ENCODE data around the gene ADRA2B. TPM values are rescaled to one million over a fixed set of nuclear protein-coding genes. Genes with fewer than 3 reads are reported as not detected.

The ADRA2B gene
- 0.04 TPM for total RNA-seq (2013)
- polyA plus RNA-seq (1 to 10 TPM in 1 of 3 donors, not detected in 2; 1.6 TPM), polyA minus RNA-seq (0.24 and 7.1 TPM in 2 replicates), total RNA-seq (0.43 to 37.7 (median 4.2) reads per million in 11 experiments)

- peak within 1 kb of the TSS; percentile 83 for H3K4me2 ChIP-seq (replicated peaks; ENCODE audit: extremely low read depth, low read length, poor library complexity, severe bottlenecking)
- H4K20me1 ChIP-seq (ENCODE audit: insufficient read depth, low read length), result no peaks in the 10 kb centered on the region
- H3K4me1 ChIP-seq (ENCODE audit: control insufficient read depth in 1 of 2, insufficient read depth in 2 of 2, low read length in 2 of 2), result peaks cover 3 to 18% of the 10 kb centered on the region in 2 donors
- H3K4me3 Mint-ChIP-seq, result peak within 1 kb of the TSS; percentile 61 to 90
- under 1% methylated on average over 64 of the region's 64 CpGs for WGBS (ENCODE audit: insufficient coverage)
- peaks cover 3 to 7% of the 10 kb centered on the region in 2 donors for H3K36me3 Mint-ChIP-seq
- peak within 1 kb of the TSS in 1 of 7 donors; percentile 60 for H3K27ac Mint-ChIP-seq
- peak within 1 kb of the TSS; percentile 49 for H3K9ac ChIP-seq (ENCODE audit: insufficient read depth, low read length, poor library complexity, severe bottlenecking)
- no peaks in the 10 kb centered on the region for H3K79me2 ChIP-seq (ENCODE audit: insufficient read depth, low read length)
- peaks cover 37 to 68% (median 40%) of the 10 kb centered on the region in 3 donors for H3K27me3 Mint-ChIP-seq (ENCODE audit: low read depth in 3 of 3)
- TF ChIP-seq CTCF (IDR thresholded peaks at IDR 0.05), result no peak
- no peak within 1 kb of the TSS for H3K27ac ChIP-seq (ENCODE audit: low read depth in 1 of 2, low read length in 2 of 2)
- no peaks in the 10 kb centered on the region for H3K36me3 ChIP-seq (replicated peaks in 1 of 2; ENCODE audit: control insufficient read depth in 1 of 2, insufficient read depth in 2 of 2, low read length in 2 of 2)
- H3K4me3 ChIP-seq (replicated peaks in 1 of 3; ENCODE audit: low read depth in 2 of 3, low read length in 3 of 3), result peak within 1 kb of the TSS in 2 of 3 experiments; percentile 27 to 71
- DNase-seq, result peak in 1 of 3 donors; percentile 7
- H3K9me3 ChIP-seq (replicated peaks in 1 of 2; ENCODE audit: control insufficient read depth in 1 of 2, insufficient read depth in 1 of 2, low read length in 2 of 2), result no peaks in the 10 kb centered on the region
- peaks cover 19% of the 10 kb centered on the region for H3K4me1 Mint-ChIP-seq
- intact Hi-C loops (cut with micrococcal nuclease), result loop anchor here in 1 of 2 donors (10.0 kb wide), 2 partner anchors 58 to 92 kb away; no protein-coding TSS in a partner anchor
- H3K9me3 Mint-ChIP-seq, result peaks cover 2 to 10% (median 8%) of the 10 kb centered on the region in 7 donors
- H2AFZ ChIP-seq (ENCODE audit: insufficient read depth, low read depth, low read length, poor library complexity, severe bottlenecking), result peak within 1 kb of the TSS; percentile 67
- H3K27me3 ChIP-seq (ENCODE audit: control insufficient read depth in 2 of 2, insufficient read depth in 2 of 2, low read length in 2 of 2), result peaks cover 5 to 45% of the 10 kb centered on the region in 2 donors
Measured at GRCh38 chr2:96116424-96116878, at the start of gene ADRA2B. Gene ADRA2B (minus strand): TSS chr2:96116571. CDS start chr2:96116149, 422 bp downstream.

GRCh38 chr2:96164459-96165184 is 48.3 kb upstream of the ADRA2B start:
- Histone ChIP-seq H4K20me1 (ENCODE audit: insufficient read depth, low read length) (no peaks in the 10 kb centered on the region), H3K4me2 (replicated peaks; ENCODE audit: extremely low read depth, low read length, poor library complexity, severe bottlenecking) (no peak overlapping the region), H3K27me3 (ENCODE audit: control insufficient read depth in 2 of 2, insufficient read depth in 2 of 2, low read length in 2 of 2) (no peaks in the 10 kb centered on the region), H3K4me1 (ENCODE audit: control insufficient read depth in 1 of 2, insufficient read depth in 2 of 2, low read length in 2 of 2) (no peaks in the 10 kb centered on the region), H3K27ac (ENCODE audit: low read depth in 1 of 2, low read length in 2 of 2) (no peak overlapping the region), H2AFZ (ENCODE audit: insufficient read depth, low read depth, low read length, poor library complexity, severe bottlenecking) (no peak overlapping the region), H3K4me3 (replicated peaks in 1 of 3; ENCODE audit: low read depth in 2 of 3, low read length in 3 of 3) (no peak overlapping the region), H3K9me3 (replicated peaks in 1 of 2; ENCODE audit: control insufficient read depth in 1 of 2, insufficient read depth in 1 of 2, low read length in 2 of 2) (no peaks in the 10 kb centered on the region), H3K36me3 (replicated peaks in 1 of 2; ENCODE audit: control insufficient read depth in 1 of 2, insufficient read depth in 2 of 2, low read length in 2 of 2) (no peaks in the 10 kb centered on the region), H3K9ac (ENCODE audit: insufficient read depth, low read length, poor library complexity, severe bottlenecking) (no peak overlapping the region), H3K79me2 (ENCODE audit: insufficient read depth, low read length) (no peaks in the 10 kb centered on the region)
- TF ChIP-seq CTCF (IDR thresholded peaks at IDR 0.05), result no peak
- no peak for DNase-seq
- intact Hi-C loops (cut with micrococcal nuclease), result no loop called here
- no peaks in the 10 kb centered on the region for H3K27me3 Mint-ChIP-seq (ENCODE audit: low read depth in 3 of 3)
- H3K4me3 Mint-ChIP-seq, result peak overlapping the region in 1 of 2 donors; percentile 16
- no peak overlapping the region for H3K27ac Mint-ChIP-seq
- peaks cover 0 to 4% (median 0%) of the 10 kb centered on the region in 7 donors for H3K9me3 Mint-ChIP-seq
- WGBS (ENCODE audit: insufficient coverage), result 94% methylated on average over 15 of the region's 18 CpGs
- H3K4me1 Mint-ChIP-seq, result no peaks in the 10 kb centered on the region
- no peaks in the 10 kb centered on the region for H3K36me3 Mint-ChIP-seq

Measured in CD14-positive monocyte (primary cell).